ENCODE results near the gene ACADVL.

ACADVL gene

GRCh38 chr17:7248796-7249195, 29.1 kb downstream of the ACADVL start:
- Histone ChIP-seq H3K4ac (ENCODE audit: low read length) (no peak overlapping the region), H2AFZ (ENCODE audit: low read length) (no peak overlapping the region), H3K9me3 (replicated peaks in 1 of 2; ENCODE audit: control insufficient read depth in 2 of 2, insufficient read depth in 1 of 2, low read depth in 1 of 2, low read length in 2 of 2) (no peaks in the 10 kb centered on the region), H3K4me3 (ENCODE audit: low read length in 2 of 2) (no peak overlapping the region), H3K36me3 (replicated peaks in 1 of 2; ENCODE audit: control insufficient read depth in 2 of 2, insufficient read depth in 2 of 2, low read length in 2 of 2) (peaks cover 22 to 49% of the 10 kb centered on the region in 2 donors), H2BK120ac (ENCODE audit: low read depth, low read length) (no peak overlapping the region), H2BK15ac (ENCODE audit: low read length) (no peak overlapping the region), H3K9ac (ENCODE audit: low read depth, low read length, poor library complexity) (no peak overlapping the region), H2AK5ac (ENCODE audit: low read depth, low read length) (no peak overlapping the region), H3K27ac (replicated peaks; ENCODE audit: low read length) (no peak overlapping the region), H4K91ac (ENCODE audit: low read depth, low read length, poor library complexity) (no peak overlapping the region), H3K27me3 (ENCODE audit: control insufficient read depth in 3 of 3, insufficient read depth in 3 of 3, low read depth in 1 of 3, low read length in 3 of 3) (no peaks in the 10 kb centered on the region), H3K23ac (ENCODE audit: low read depth, low read length, poor library complexity) (no peak overlapping the region), H3K79me1 (ENCODE audit: low read depth, low read length) (peaks cover 15% of the 10 kb centered on the region), H4K8ac (ENCODE audit: low read depth, low read length) (no peak overlapping the region), H2BK12ac (ENCODE audit: low read length) (no peak overlapping the region), H2BK5ac (ENCODE audit: low read length) (no peak overlapping the region), H3K18ac (ENCODE audit: low read length) (no peak overlapping the region), H3K4me2 (ENCODE audit: insufficient read depth, low read length, poor library complexity, severe bottlenecking) (no peak overlapping the region), H3K14ac (ENCODE audit: low read length) (no peak overlapping the region), H3K4me1 (ENCODE audit: control insufficient read depth in 2 of 2, insufficient read depth in 1 of 2, low read depth in 1 of 2, low read length in 2 of 2) (peaks cover 11 to 13% of the 10 kb centered on the region in 2 donors)
- no peak for DNase-seq (ENCODE audit: low spot score)
- WGBS, 2 donors (ENCODE audit: extremely low coverage in 2 of 2, insufficient read length in 2 of 2, insufficient replicate concordance in 1 of 2), result no CpG with 5 or more reads among the region's 4 CpGs

GRCh38 chr17:7249214-7249613, 29.5 kb downstream of the ACADVL start:
- Histone ChIP-seq H3K23ac (ENCODE audit: low read depth, low read length, poor library complexity) (no peak overlapping the region), H3K4me2 (ENCODE audit: insufficient read depth, low read length, poor library complexity, severe bottlenecking) (no peak overlapping the region), H3K4me3 (ENCODE audit: low read length in 2 of 2) (peak overlapping the region; percentile 0 to 1), H2BK5ac (ENCODE audit: low read length) (no peak overlapping the region), H3K27ac (replicated peaks; ENCODE audit: low read length) (no peak overlapping the region), H2AK5ac (ENCODE audit: low read depth, low read length) (no peak overlapping the region), H3K27me3 (ENCODE audit: control insufficient read depth in 3 of 3, insufficient read depth in 3 of 3, low read depth in 1 of 3, low read length in 3 of 3) (no peaks in the 10 kb centered on the region), H3K9me3 (replicated peaks in 1 of 2; ENCODE audit: control insufficient read depth in 2 of 2, insufficient read depth in 1 of 2, low read depth in 1 of 2, low read length in 2 of 2) (no peaks in the 10 kb centered on the region), H2BK12ac (ENCODE audit: low read length) (no peak overlapping the region), H2BK120ac (ENCODE audit: low read depth, low read length) (no peak overlapping the region), H2BK15ac (ENCODE audit: low read length) (no peak overlapping the region), H3K9ac (ENCODE audit: low read depth, low read length, poor library complexity) (no peak overlapping the region), H3K18ac (ENCODE audit: low read length) (no peak overlapping the region), H4K91ac (ENCODE audit: low read depth, low read length, poor library complexity) (no peak overlapping the region), H3K14ac (ENCODE audit: low read length) (no peak overlapping the region), H2AFZ (ENCODE audit: low read length) (no peak overlapping the region), H3K4ac (ENCODE audit: low read length) (no peak overlapping the region), H3K79me1 (ENCODE audit: low read depth, low read length) (peaks cover 15% of the 10 kb centered on the region), H3K4me1 (ENCODE audit: control insufficient read depth in 2 of 2, insufficient read depth in 1 of 2, low read depth in 1 of 2, low read length in 2 of 2) (peaks cover 11 to 13% of the 10 kb centered on the region in 2 donors), H3K36me3 (replicated peaks in 1 of 2; ENCODE audit: control insufficient read depth in 2 of 2, insufficient read depth in 2 of 2, low read length in 2 of 2) (peaks cover 19 to 48% of the 10 kb centered on the region in 2 donors), H4K8ac (ENCODE audit: low read depth, low read length) (no peak overlapping the region)
- no peak for DNase-seq (ENCODE audit: low spot score)
- no CpG with 5 or more reads among the region's 6 CpGs for WGBS, 2 donors (ENCODE audit: extremely low coverage in 2 of 2, insufficient read length in 2 of 2, insufficient replicate concordance in 1 of 2)

GRCh38 chr17:7249830-7250229, 30.1 kb downstream of the ACADVL start:
- Histone ChIP-seq H3K79me1 (ENCODE audit: low read depth, low read length) (peaks cover 15% of the 10 kb centered on the region), H4K8ac (ENCODE audit: low read depth, low read length) (no peak overlapping the region), H2AK5ac (ENCODE audit: low read depth, low read length) (no peak overlapping the region), H3K4me3 (ENCODE audit: low read length in 2 of 2) (peak overlapping the region in 1 of 2 donors; percentile 64), H4K91ac (ENCODE audit: low read depth, low read length, poor library complexity) (no peak overlapping the region), H3K23ac (ENCODE audit: low read depth, low read length, poor library complexity) (no peak overlapping the region), H2BK5ac (ENCODE audit: low read length) (no peak overlapping the region), H3K36me3 (replicated peaks in 1 of 2; ENCODE audit: control insufficient read depth in 2 of 2, insufficient read depth in 2 of 2, low read length in 2 of 2) (peaks cover 17 to 48% of the 10 kb centered on the region in 2 donors), H3K4me2 (ENCODE audit: insufficient read depth, low read length, poor library complexity, severe bottlenecking) (peak overlapping the region; percentile 92), H2BK12ac (ENCODE audit: low read length) (no peak overlapping the region), H3K27ac (replicated peaks; ENCODE audit: low read length) (no peak overlapping the region), H3K14ac (ENCODE audit: low read length) (no peak overlapping the region), H2BK120ac (ENCODE audit: low read depth, low read length) (no peak overlapping the region), H2AFZ (ENCODE audit: low read length) (no peak overlapping the region), H3K9me3 (replicated peaks in 1 of 2; ENCODE audit: control insufficient read depth in 2 of 2, insufficient read depth in 1 of 2, low read depth in 1 of 2, low read length in 2 of 2) (no peaks in the 10 kb centered on the region), H3K4me1 (ENCODE audit: control insufficient read depth in 2 of 2, insufficient read depth in 1 of 2, low read depth in 1 of 2, low read length in 2 of 2) (peaks cover 11 to 13% of the 10 kb centered on the region in 2 donors), H2BK15ac (ENCODE audit: low read length) (no peak overlapping the region), H3K9ac (ENCODE audit: low read depth, low read length, poor library complexity) (no peak overlapping the region), H3K27me3 (ENCODE audit: control insufficient read depth in 3 of 3, insufficient read depth in 3 of 3, low read depth in 1 of 3, low read length in 3 of 3) (no peaks in the 10 kb centered on the region), H3K4ac (ENCODE audit: low read length) (no peak overlapping the region), H3K18ac (ENCODE audit: low read length) (no peak overlapping the region)
- WGBS, 2 donors (ENCODE audit: extremely low coverage in 2 of 2, insufficient read length in 2 of 2, insufficient replicate concordance in 1 of 2), result no CpG with 5 or more reads among the region's 7 CpGs
- no peak for DNase-seq (ENCODE audit: low spot score)

GRCh38 chr17:7250695-7251627, 31.2 kb downstream of the ACADVL start:
- no peak overlapping the region for H4K8ac ChIP-seq (ENCODE audit: low read depth, low read length)
- H3K4me1 ChIP-seq (ENCODE audit: control insufficient read depth in 2 of 2, insufficient read depth in 1 of 2, low read depth in 1 of 2, low read length in 2 of 2), result peaks cover 11 to 13% of the 10 kb centered on the region in 2 donors
- H2AFZ ChIP-seq (ENCODE audit: low read length), result peak overlapping the region; percentile 90
- H3K9me3 ChIP-seq (replicated peaks in 1 of 2; ENCODE audit: control insufficient read depth in 2 of 2, insufficient read depth in 1 of 2, low read depth in 1 of 2, low read length in 2 of 2), result no peaks in the 10 kb centered on the region
- peak overlapping the region; percentile 90 for H2BK5ac ChIP-seq (ENCODE audit: low read length)
- H3K36me3 ChIP-seq (replicated peaks in 1 of 2; ENCODE audit: control insufficient read depth in 2 of 2, insufficient read depth in 2 of 2, low read length in 2 of 2), result peaks cover 16 to 52% of the 10 kb centered on the region in 2 donors
- H3K23ac ChIP-seq (ENCODE audit: low read depth, low read length, poor library complexity), result peak overlapping the region; percentile 37
- no peak overlapping the region for H2BK12ac ChIP-seq (ENCODE audit: low read length)
- no CpG with 5 or more reads among the region's 55 CpGs for WGBS, 2 donors (ENCODE audit: extremely low coverage in 2 of 2, insufficient read length in 2 of 2, insufficient replicate concordance in 1 of 2)
- H3K27ac ChIP-seq (replicated peaks; ENCODE audit: low read length), result peak overlapping the region; percentile 99
- DNase-seq (ENCODE audit: low spot score), result no peak
- no peak overlapping the region for H2BK15ac ChIP-seq (ENCODE audit: low read length)
- peak overlapping the region; percentile 93 for H3K18ac ChIP-seq (ENCODE audit: low read length)
- H2BK120ac ChIP-seq (ENCODE audit: low read depth, low read length), result no peak overlapping the region
- peak overlapping the region; percentile 64 to 85 for H3K4me3 ChIP-seq (ENCODE audit: low read length in 2 of 2)
- H3K14ac ChIP-seq (ENCODE audit: low read length), result no peak overlapping the region
- no peak overlapping the region for H2AK5ac ChIP-seq (ENCODE audit: low read depth, low read length)
- H4K91ac ChIP-seq (ENCODE audit: low read depth, low read length, poor library complexity), result no peak overlapping the region
- peak overlapping the region; percentile 97 for H3K9ac ChIP-seq (ENCODE audit: low read depth, low read length, poor library complexity)
- H3K4ac ChIP-seq (ENCODE audit: low read length), result no peak overlapping the region
- H3K4me2 ChIP-seq (ENCODE audit: insufficient read depth, low read length, poor library complexity, severe bottlenecking), result peak overlapping the region; percentile 92
- H3K79me1 ChIP-seq (ENCODE audit: low read depth, low read length), result peaks cover 15% of the 10 kb centered on the region
- H3K27me3 ChIP-seq (ENCODE audit: control insufficient read depth in 3 of 3, insufficient read depth in 3 of 3, low read depth in 1 of 3, low read length in 3 of 3), result no peaks in the 10 kb centered on the region

Measured in neuronal stem cell (in vitro differentiated cells).